Measurements from ENCODE around the gene C16orf89. TPM values are rescaled to one million over a fixed set of nuclear protein-coding genes. Genes with fewer than 3 reads are reported as not detected.
A peak's percentile ranks its signal among the peaks of the same experiment; 100 is the strongest.

The C16orf89 gene
- total RNA-seq, 4 donors from 2014 or later = 3.8 to 16.6 (median 7.1) TPM

GRCh38 chr16:5035909-5036227, 29.9 kb downstream of the C16orf89 start:
- DNase-seq (ENCODE audit: low spot score) = no peak
- TF ChIP-seq, protein P1, sequence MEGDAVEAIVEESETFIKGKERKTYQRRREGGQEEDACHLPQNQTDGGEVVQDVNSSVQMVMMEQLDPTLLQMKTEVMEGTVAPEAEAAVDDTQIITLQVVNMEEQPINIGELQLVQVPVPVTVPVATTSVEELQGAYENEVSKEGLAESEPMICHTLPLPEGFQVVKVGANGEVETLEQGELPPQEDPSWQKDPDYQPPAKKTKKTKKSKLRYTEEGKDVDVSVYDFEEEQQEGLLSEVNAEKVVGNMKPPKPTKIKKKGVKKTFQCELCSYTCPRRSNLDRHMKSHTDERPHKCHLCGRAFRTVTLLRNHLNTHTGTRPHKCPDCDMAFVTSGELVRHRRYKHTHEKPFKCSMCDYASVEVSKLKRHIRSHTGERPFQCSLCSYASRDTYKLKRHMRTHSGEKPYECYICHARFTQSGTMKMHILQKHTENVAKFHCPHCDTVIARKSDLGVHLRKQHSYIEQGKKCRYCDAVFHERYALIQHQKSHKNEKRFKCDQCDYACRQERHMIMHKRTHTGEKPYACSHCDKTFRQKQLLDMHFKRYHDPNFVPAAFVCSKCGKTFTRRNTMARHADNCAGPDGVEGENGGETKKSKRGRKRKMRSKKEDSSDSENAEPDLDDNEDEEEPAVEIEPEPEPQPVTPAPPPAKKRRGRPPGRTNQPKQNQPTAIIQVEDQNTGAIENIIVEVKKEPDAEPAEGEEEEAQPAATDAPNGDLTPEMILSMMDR (IDR thresholded peaks at IDR 0.05) = no peak
- no peak for ATAC-seq (ENCODE audit: low FRiP score)

DNA sequence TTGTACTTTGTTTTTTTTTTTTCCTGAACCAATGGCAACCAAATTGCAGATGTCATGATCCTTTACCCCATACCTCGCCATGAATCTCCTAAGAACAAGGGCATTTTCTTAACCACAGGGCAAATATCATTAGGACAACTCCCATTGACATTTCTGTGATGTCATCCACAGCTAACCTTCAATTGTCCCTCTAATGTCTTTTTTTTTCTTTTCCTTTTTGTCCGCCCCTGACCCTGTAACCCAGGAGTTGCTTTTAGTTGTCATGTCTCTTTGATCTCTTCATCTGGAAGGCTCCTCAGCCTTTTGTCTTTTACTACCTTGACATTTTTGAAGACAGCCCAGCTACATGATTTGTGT, 31.6 kb downstream of the C16orf89 start:
- TF ChIP-seq, protein P1 (IDR thresholded peaks at IDR 0.05) = no peak
- DNase-seq (ENCODE audit: low spot score) (no peak), ATAC-seq (ENCODE audit: low FRiP score) (no peak)

DNA sequence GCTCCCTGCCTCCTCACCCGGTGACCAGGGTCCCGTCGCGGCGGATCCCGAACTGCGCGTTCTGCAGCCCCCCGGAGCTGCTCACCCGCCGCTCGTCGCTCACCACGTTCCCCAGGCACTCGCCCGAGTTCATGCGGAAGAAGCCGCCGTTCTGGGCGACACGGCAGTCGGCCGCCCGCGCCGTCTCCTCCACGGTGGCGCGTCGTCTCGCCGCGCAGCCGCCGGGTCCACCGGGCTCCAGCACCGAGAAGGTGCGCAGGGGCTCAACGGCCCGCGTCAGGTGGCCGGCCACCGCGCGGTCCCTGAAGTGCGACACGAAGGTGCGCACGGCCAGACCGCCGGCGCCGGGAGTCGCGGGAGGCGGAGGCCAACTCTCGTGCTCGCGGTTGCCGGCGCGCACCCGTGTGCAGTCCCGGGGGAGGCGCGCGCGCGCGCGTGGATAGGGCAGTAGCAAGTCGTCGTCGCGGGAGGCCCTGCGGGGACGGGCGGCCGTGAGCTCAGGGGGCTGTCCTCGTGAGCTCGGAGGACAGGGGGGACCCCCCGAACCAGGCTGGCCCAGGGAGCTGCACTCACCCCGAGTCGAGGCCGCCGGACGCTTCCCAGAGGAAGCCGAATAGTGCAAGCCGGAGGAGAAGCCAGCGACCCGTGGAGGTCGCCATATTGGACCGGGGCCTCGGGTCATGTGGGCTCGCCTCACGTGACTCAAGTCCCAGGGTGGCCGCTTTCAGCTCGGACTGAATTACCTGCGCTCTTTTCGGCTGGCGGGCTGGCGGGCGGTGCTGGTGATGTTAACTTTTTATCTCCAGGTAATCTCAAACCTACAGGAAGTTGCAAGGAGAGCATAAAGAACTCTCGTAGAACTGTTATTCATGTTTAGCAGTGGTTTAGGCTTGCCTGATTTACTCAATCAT, 32.2 kb downstream of the C16orf89 start, which contains the start of gene NAGPA:
TSS of gene NAGPA (minus strand) at position 680 of the 911 bp plus-strand sequence. CDS start at position 659, 21 bp downstream.
- ATAC-seq (ENCODE audit: low FRiP score) = peak; percentile 79
- TF ChIP-seq, protein P1 (IDR thresholded peaks at IDR 0.05) = no peak
- DNase-seq (ENCODE audit: low spot score) = peak; percentile 92

GRCh38 chr16:5032748-5033167, 33.0 kb downstream of the C16orf89 start:
- TF ChIP-seq, protein P1 (IDR thresholded peaks at IDR 0.05) = no peak
- no peak for DNase-seq (ENCODE audit: low spot score)
- ATAC-seq (ENCODE audit: low FRiP score) = no peak

- DNase-seq (ENCODE audit: low spot score) (no peak), ATAC-seq (ENCODE audit: low FRiP score) (no peak)
Observed at GRCh38 chr16:5031601-5032000, 34.2 kb downstream of the C16orf89 start.

GRCh38 chr16:5030251-5030870, 35.4 kb downstream of the C16orf89 start:
- DNase-seq (ENCODE audit: low spot score) (no peak), ATAC-seq (ENCODE audit: low FRiP score) (no peak)
- TF ChIP-seq, protein P1 (IDR thresholded peaks at IDR 0.05) = no peak

More at GRCh38 chr16:5031601-5032000, 34.2 kb downstream of the C16orf89 start:
- TF ChIP-seq, protein P1 (IDR thresholded peaks at IDR 0.05) = no peak

Measured in omental fat pad (tissue), 4 donors.